GM12801 (cell line): ENCODE data around the gene GATAD2B.

Source experiments
- TF ChIP-seq, protein P1 (sequence below): IDR thresholded peaks from one replicate; pipeline ENCODE4 v1.5.1; 2011; ENCODE audit warnings: control low read depth; ENCODE audit not compliant: insufficient read length; ENCODE audit errors: extremely low read depth

GATAD2B gene

DNA sequence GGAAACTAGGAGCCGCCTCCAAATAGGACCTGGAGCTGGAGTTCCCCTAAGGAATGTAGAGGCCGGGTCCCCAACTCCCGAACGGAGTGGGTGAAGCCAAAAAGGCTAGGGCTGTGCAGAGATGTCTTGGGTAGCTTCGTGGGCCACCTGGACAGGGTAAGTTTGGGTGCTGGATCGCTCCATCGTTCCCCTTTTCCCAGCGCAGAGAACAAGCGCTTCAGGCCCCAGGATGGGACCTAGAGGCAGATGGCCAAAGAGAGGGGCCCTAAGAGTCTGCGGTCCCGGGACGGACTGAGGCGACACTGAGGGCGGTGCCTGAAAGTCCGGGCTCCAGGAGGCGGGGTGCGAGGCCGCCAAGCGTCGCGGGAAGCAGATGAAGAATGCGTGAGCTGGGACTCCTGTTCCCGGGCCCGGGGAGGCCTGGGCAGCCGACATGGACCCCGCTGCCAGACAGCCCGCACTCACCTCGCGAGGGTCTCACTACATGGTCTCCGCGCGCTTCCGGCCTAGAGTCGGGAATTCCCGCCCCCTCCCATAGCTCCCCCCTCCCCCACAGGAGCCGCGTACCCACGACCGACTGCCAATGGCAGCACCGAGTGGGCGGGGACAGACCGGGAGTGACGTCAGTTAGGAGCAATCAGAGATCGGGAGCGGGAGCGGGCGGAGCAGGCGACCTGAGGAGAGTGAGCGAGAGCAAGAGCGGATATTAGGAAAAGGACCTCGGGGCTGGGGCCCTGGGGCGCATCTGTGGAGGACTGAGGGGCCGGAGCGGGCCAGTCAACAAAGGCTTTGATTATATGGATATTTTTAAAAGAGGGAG, 40.5 kb upstream of the GATAD2B start, which contains the start of gene SLC39A1:
TSS of gene SLC39A1 (minus strand) at position 508 of the 820 bp plus-strand sequence. CDS start 822 bp downstream, outside the sequence.
- TF ChIP-seq, protein P1, sequence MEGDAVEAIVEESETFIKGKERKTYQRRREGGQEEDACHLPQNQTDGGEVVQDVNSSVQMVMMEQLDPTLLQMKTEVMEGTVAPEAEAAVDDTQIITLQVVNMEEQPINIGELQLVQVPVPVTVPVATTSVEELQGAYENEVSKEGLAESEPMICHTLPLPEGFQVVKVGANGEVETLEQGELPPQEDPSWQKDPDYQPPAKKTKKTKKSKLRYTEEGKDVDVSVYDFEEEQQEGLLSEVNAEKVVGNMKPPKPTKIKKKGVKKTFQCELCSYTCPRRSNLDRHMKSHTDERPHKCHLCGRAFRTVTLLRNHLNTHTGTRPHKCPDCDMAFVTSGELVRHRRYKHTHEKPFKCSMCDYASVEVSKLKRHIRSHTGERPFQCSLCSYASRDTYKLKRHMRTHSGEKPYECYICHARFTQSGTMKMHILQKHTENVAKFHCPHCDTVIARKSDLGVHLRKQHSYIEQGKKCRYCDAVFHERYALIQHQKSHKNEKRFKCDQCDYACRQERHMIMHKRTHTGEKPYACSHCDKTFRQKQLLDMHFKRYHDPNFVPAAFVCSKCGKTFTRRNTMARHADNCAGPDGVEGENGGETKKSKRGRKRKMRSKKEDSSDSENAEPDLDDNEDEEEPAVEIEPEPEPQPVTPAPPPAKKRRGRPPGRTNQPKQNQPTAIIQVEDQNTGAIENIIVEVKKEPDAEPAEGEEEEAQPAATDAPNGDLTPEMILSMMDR = no peak

DNA sequence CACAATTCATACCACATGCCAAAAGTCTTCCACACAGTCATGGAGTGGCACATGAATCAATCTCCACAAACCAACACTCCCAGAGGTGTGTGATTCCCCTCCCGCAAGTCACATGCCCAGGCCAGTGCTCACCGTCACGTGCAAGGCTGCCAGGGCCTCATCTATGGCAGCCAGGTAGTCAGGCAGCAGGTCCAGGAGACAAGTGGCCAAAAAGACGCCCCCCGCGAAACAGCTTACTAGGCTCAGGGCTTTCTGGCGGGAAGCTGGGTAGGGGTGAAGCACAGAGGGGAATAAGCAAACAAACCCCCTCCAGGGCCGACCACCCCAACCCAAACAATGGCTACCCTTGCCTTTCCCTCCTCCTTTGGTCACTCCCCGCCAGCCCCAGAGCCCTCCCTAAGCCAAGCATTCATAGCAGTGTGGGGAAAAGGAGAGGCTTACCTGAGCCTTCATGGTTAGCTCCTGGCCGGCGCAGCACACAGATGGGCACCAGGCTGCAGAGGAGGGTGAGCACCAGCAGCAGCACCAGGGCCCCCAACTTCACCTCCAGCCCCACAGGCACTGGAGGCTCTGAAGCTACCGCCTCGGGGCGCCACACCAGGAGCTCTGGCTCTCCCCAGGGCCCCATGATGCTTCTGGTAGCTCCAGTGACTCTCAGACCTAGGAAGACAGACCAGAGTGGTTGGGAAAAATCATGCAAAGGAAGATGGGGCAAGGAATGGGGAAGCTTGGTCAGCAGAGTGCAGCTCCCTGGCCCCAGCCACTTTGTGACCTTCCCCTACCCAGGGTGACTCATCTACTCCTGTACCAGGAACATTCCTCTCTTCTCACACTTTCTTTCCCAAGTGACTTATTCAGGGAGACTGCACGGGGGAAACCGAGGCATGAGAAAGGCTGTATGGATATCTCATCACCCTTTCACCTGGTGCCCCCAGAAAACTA, 39.6 kb upstream of the GATAD2B start:
- TF ChIP-seq, protein P1 = no peak

DNA sequence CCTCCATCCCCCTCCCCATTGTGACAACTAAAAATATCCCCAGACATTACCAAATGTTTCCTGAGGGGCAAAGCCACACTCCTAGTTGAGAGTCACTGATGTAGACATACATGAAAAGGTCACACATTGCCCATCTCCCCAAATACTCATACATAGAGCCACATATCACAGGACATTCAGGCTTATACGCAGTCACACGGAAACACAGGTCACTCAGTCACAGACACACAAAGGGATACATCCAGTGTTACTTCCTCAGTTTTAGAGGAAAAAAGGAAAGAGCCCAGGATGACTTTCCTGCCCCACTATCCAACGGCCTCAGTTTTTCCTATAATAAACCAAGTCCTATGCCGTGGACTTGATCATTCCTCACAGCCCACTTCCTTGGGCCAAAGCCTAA, 38.6 kb upstream of the GATAD2B start:
- TF ChIP-seq, protein P1 = no peak

DNA sequence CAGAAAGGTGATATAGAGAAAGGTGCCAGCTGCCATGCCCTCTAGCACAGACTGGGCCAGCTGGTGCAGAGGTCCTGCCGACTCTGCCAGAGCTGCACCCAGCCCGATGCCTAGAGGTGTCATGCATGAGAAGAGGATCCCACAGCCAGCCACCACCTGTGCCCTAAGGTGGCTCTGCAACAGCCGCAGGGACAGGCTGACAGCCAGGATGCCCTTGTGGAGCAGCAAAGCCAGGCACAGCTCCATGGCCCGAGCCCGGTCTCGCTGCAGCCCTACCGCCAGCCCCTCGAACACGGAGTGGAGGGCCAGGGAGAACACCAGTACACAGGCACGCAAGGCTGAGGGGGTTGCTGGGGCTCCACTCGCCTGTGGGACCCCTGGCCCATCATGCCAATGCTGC, 37.4 kb upstream of the GATAD2B start:
- TF ChIP-seq, protein P1 = no peak

DNA sequence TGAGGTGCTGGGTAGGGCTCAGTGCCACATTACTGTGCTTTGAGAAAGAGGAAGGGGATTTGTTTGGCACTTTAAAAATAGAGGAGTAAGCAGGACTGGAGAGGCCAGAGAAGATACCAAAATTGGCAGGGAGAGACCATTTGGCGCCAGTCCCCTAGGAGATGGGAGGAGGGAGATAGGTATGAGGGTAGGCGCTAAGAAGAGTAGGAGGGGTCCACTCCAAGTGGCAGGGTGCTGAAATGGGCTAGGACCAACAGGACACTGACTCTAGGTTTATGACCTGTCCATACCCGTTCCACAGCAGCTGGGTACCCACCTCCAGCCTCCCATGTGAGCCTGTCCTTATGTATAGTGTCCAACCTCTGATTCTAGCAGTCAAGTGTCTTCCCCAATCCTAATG, 36.7 kb upstream of the GATAD2B start:
- TF ChIP-seq, protein P1 = no peak

DNA sequence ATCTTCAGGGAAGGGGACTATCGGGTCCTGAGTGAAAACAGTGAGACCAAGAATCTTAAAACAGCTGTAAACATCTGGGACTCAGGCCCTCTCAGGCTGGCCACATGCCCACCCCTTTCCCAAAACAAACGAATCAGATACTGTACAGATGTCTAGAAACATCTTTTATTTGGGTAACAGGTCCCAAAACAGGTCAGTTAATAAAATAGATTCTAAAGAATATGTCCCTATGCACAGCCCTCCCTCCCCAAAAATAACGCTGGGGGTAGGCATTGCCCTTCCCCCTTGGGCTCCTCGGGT, 36.1 kb upstream of the GATAD2B start:
- TF ChIP-seq, protein P1 = no peak
